Activated CD8-positive, alpha-beta memory T cell treated with anti-CD3 and anti-CD28 coated beads, Interleukin-2, amount 50 U/mL, for 24 hours (primary cell): ENCODE measurements around the gene CH25H.
"Not testable (repeated sequence)": the region's sequence is repeated elsewhere in the genome, so short reads cannot be mapped to it uniquely, and the experiment has no call there.

Source experiments
- DNase-seq: peaks from one replicate; pipeline ENCODE4 v3.0.0-alpha.2; 2020; ENCODE audit errors: extremely low read depth

Gene CH25H, protein sequence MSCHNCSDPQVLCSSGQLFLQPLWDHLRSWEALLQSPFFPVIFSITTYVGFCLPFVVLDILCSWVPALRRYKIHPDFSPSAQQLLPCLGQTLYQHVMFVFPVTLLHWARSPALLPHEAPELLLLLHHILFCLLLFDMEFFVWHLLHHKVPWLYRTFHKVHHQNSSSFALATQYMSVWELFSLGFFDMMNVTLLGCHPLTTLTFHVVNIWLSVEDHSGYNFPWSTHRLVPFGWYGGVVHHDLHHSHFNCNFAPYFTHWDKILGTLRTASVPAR

DNA sequence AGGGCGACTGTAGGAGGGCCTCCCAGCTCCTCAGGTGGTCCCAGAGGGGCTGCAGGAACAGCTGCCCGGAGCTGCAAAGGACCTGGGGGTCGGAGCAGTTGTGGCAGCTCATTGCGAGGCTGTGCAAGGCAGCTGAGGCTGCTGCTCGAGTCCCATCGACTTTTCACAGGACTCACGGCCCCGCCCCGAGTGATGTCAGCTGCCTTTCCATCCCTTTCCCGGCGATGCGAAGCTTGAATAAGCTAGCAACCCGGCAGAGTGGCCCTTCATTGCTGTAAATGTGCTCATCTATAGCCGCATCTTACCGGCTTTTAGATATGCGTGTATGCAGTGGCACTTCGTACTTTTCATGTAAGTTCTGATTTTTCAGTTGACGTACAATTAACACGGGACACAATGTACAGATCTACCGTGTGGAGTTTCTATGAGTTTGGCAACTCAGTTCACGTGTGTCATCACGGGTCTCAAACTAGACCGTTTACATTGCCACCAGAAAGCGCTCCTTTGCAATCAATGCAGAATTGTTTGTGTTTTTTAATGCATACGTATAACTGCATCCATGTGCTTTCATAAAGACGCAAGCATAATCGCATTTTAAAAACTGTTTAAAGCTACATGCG, at the start of gene CH25H:
Gene CH25H (minus strand): TSS at position 137 of the 620 bp plus-strand sequence. CDS start 25 bp downstream, at position 112.
- DNase-seq: no peak

GRCh38 chr10:89256340-89256739, 49.2 kb upstream of the CH25H start:
- DNase-seq: no peak

GRCh38 chr10:89255793-89256192, 48.7 kb upstream of the CH25H start:
- DNase-seq: no peak

DNA sequence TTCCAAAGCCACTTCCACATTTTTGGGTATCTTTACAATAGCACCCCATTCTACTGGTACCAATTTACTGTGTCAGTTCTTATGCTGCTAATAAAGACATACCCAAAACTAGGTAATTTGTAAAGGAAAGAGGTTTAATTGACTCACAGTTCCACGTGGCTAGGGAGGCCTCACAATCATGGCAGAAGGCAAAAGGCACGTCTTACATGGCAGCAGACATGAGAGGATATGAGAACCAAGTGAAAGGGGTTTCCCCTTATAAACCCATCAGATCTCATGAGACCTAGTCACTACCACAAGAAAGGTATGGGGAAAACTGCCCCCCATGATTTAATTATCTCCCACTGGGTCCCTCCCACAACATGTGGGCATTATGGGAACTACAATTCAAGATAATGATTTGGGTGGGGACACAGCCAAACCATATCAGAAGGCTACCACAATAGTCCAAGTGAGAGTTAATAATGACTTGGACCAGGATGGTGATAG, 48.0 kb upstream of the CH25H start:
- DNase-seq: not testable (repeated sequence)

DNA sequence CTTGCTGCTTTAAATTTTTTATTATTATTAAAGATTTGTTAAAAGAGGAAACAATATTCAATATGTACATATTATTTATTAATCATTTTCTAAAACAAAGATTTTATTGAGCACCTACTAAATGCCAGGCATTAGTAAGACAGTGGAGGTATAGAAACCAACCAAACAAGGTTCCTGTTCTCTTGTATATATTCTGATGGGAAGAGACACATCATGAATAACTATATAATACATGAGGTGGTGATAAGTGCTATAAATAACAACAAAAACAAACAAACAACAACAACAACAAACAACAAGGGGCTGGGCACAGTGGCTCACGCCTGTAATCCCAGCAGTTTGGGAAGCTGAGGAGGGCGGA, 45.1 kb upstream of the CH25H start:
- DNase-seq: no peak

DNA sequence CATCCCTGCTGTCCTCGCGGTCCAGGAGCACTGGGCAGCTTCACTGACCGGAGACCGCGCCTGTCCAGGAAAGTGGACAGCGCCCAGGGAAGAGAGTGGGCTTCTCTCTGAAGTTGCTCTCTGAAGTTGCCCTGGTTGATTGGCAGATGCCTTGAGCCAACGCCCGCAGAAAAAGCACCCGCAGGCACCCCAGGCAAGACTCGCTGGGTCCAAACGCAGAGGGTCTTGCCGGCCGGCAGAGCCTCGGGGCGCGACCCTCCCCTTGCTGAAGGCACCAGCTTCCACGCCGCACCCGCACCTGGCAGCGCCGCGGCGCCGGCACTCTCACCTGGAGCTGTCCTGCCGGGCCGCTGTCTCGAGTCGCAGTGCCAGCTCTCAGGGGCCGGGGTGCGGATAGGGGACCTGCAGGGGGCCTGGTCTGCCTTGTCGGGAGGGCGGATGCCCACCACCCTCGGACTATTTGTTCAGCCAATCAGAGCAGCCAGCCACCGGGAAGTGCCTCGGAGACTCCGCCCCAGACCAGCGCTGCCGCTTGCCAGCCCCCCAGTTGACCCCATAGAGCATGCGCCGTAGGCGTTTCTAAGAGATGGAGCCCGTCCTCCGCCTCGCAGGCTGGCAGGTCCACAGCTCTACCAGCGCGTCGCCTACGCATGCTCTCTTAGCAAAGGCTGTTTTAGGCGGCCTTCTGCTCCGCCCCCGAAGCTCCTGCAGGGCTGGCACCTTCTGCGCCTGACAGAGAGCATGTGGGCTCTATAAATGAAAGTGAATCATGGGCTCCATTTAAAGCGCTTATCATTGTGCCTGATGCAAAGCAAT, 44.5 kb upstream of the CH25H start, which contains the start of gene LIPA:
Gene LIPA (minus strand): TSS at position 367 of the 816 bp plus-strand sequence. CDS start 4,127 bp downstream, outside the sequence.
- peak; percentile 88 for DNase-seq

DNA sequence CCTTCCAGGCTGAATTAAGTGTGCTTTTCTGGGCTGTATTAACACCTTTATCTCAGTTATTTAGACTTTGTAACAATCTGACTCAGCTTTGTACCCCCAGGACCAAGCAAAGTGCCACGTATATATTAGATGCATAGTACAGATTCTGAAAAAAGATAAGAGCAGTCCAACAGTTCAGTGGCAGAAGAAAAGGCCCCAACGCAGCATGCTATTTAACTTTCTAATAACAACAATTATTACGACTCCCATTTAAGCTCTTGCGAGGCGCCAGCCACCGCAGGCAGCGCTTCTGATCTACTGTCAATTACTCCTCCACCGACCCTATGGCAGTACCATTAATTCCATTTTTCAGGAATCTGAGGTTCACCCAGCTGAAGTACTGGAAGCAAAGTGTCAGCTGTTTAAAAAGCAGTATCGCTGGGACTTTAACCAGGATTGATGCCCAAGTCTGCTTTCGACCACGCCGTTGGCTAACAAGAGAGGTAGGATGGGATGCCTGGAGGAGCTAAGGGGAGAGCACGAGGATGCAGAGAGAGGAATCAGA, 43.8 kb upstream of the CH25H start:
- no peak for DNase-seq

DNA sequence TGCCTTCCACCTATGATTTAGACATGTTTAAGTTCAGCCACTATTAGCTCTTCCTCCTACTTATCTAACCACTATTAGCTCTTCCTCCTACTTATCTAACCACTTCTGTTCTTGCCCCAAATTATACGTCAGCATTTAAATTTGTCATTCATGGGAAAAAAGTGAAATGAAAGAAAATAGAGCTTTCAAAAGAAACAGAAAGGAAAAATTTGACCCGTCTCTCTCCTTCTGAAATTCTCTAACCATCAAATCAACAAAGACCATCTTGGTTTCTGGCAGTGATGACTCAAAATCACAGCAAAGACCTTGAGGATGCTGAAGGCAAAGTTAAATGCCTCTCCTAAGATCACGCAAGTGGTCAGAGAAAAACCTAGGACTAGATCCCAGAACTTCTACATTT, 41.9 kb upstream of the CH25H start:
- no peak for DNase-seq

GRCh38 chr10:89247623-89248022, 40.5 kb upstream of the CH25H start:
- not testable (repeated sequence) for DNase-seq

GRCh38 chr10:89245802-89246201, 38.7 kb upstream of the CH25H start:
- no peak for DNase-seq

- no peak for DNase-seq
These were observed 35.9 kb upstream of the CH25H start for GRCh38 chr10:89242840-89243568.

DNA sequence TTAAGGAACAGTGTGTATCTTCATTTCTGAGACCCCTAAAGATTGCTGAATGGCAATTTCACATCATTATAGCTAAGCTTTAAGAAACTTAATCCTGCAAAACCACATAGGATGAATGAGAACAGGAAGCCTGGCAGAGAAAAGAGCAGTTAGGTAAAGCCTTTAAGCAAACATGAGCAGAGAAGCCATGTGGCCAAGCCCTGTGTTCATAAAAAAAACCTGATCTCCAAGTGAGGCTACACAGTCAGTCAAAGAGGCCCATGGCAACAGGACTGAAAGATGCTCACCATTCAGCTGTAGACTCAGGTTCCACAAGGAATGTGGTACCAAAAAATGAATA, 35.2 kb upstream of the CH25H start:
- no peak for DNase-seq

- DNase-seq: no peak
These were observed 34.6 kb upstream of the CH25H start for GRCh38 chr10:89241486-89242344.

DNA sequence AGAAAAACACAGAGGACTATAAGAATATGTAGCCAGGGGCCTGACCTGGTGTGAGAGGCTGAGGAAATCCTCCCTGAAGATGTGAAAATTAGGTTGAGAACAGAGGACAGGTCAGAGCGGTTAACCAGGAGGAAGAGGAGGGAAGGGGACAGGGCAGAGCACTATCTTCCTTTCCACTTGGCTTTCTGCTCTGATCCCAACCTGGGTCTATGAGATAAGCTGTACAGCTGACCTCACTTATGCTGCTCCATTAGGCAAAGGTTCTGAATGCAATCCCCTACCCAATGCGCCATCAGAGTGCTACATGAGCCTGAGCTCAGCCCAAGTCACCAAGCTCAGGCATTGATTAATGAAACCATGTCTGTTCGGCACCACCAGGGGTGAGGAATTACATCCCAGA, 33.9 kb upstream of the CH25H start:
- no peak for DNase-seq

- DNase-seq: no peak
These were observed 33.4 kb upstream of the CH25H start for GRCh38 chr10:89240519-89240918.

DNA sequence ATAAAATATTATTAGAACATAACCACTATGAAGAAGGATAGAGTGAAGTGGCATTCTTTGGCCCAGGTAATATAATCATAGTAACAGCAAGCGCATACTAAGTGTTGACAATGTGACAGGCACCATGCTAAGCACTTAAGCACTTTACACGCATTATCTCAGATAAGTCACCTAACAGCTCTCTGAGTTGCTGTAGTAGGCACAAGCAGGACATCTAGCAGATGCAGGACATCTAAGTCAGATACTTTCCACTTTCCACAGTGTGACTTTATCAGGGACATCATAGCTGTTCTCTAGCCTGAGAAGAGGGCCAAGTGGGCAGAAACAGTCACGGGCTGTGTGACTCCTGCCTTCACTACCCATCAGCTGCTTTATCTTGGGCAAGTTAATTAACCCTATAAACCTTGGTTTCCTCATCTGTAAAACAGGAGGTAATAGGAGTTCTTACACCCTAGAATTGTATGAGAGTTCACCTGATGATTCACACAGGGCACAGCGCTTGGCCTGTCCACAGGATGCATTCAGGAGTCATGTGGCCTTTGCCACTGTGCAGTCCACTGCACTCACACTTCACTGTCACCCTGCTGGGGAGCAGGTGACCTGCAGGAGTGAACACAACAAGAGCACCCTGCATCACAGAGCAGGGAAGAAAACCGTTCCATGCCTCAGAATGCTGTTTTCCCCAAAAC, 32.0 kb upstream of the CH25H start:
- no peak for DNase-seq

DNA sequence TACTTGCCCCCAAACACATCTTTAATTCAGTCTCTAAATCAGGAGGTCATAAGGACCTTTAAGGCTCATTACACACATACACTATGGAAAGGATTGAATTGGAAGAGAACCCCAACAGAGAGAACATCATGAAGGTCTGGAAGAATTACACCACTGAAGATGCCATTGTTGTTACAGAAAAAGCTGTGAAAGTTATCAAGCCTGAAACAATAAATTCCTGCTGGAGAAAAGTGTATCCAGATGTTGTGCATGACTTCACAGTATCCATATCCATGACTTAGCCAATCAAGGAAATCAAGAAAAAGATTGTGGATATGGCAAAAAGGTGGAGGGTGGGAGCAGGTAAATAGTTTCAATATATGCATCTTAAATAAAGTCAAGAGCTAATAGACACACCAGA, 30.7 kb upstream of the CH25H start:
- no peak for DNase-seq

GRCh38 chr10:89236226-89236797, 29.2 kb upstream of the CH25H start:
- no peak for DNase-seq

DNA sequence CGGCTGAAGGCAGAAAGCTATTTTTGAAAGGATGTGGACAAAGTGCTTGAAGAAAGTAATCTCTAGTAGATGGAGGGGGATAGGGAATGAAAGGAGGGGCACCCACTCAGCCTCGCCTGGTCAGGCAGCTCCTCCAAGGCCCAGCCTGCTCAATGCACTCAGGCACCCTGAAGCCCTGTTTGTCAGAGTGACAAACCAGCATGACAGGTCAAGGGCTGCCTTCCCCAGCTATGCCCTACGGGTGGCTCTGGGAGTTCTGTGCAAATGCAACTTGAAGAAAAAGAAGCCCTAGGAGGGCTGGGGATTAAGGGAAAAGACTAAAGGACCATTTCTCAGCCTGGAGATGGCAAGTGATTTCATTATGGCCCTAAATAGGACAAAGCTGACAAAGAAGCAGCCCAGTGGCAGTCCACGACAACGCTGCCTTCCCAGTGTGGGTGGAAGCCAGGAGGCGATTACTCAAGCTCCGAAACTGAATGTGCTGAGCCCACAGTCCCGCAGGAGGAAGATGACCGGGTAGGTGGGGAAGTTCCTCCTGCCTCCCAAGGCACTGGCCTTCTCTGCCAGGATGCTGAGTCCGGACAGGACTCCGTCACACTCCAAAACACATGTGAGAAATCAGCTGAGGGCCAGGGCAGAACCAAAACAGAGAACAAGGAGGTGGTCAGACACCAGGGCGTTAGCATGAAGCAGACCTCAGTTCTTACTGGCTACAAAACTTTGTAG, 28.1 kb upstream of the CH25H start:
- DNase-seq: no peak
